Activated CD4-positive, alpha-beta T cell treated with anti-CD3 and anti-CD28 coated beads, Interleukin-2, amount 50 U/mL, for 1 hour (primary cell): ENCODE results near the gene SLC44A5.
"Not testable (repeated sequence)": the region's sequence is repeated elsewhere in the genome, so short reads cannot be mapped to it uniquely, and the experiment has no call there.

ENCODE experiments used
- DNase-seq: peaks from one replicate; pipeline ENCODE4 v3.0.0-alpha.2; 2020

The SLC44A5 gene

DNA sequence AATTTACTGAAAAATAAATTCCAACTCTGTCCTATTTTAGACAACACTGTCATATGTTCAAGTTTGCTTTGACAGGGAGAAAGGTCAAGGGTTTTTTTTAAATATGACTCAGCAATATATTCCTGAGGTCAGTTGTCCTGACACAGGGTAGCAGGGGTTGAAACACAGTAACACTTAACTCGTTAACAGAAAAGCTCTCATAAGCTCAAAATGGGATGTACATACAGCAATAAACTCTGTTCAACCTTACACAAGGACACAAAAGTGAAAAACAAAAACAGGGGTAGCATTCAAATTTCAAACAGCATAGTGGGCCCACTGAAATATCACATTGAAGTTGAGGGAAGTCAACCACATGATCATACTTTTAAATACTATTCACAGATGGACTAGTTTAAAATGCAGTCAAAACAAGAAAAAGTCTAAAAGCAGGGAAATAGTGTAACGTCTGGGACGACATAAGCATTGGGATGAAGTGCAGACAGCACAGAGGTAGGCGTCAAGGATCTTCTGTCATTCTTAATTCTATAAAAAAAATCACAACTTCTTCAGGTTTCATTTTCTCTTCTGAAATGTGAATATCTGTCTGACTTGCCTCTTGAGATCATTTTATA, 89.9 kb downstream of the SLC44A5 start:
- no peak for DNase-seq

DNA sequence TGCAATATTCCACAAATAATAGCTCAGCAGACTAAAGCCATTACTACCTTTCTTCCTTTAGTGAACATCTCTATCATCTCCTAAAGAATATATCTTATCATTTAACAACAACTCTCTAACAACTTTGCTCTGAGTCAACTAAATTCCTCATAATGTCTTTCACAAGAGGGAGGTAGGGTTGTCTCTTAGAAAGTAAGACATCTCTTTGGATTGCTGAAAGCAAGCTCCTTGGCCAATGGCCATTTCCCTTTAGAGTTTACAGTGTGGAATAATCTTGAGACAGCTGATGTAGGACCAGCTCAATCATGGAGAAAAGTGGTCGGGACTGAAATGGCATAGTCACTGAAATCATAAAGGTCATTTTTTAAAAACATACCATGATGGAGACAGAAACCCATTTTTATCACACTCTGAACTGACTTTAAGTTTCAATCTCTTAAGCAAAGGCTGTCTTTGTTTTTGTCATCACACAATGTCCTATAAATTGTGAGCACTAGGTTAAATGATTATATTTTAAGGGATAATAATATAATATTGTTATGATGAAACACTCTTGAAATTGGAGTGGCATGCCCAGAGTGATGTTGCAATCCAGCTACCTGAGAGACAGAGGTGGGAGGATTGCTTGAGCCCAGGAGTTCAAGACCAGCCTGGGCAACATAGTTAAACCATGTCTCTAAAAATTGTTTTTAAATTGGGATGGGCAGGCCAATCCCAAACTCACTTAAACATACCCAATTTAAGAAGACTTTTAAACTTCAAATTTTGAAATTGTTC, 91.1 kb downstream of the SLC44A5 start:
- no peak for DNase-seq

DNA sequence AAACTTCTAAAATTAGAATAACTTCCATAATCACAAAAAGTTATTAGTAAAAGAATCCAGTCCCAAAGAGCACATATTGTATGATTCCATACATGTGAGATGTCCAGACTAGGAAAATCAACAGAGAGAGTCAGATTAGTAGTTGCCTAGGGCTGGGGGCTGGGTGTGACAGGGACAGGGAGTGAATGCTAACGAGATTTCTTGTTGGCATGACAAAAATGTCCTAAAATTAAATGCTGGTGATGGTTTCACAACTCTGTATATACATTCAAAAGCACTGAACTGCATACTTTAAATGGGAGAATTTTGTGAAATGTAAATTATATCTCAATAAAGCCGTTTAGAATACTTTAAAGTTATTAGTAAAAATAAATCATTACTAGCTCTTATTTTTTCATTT, 92.2 kb downstream of the SLC44A5 start:
- no peak for DNase-seq

- no peak for DNase-seq
Measured at GRCh38 chr1:75514270-75514669, 96.6 kb downstream of the SLC44A5 start.

DNA sequence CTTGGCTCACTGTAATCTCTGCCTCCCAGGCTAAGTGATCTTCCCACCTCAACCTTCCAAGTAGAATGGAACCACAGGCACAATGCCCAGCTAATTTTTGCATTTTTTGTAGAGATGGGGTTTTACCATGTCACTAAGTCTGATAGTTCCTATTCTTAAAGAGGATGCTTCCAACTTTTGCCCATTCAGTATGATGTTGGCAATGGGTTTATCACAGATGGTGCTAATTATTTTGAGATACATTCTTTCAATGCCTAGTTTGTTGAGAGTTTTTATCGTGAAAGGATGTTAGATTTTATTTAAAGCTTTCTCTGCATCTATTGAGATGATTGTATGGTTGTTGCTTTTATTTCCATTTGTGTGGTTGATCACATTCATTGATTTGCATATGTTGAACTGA, 103.9 kb downstream of the SLC44A5 start:
- DNase-seq = no peak

DNA sequence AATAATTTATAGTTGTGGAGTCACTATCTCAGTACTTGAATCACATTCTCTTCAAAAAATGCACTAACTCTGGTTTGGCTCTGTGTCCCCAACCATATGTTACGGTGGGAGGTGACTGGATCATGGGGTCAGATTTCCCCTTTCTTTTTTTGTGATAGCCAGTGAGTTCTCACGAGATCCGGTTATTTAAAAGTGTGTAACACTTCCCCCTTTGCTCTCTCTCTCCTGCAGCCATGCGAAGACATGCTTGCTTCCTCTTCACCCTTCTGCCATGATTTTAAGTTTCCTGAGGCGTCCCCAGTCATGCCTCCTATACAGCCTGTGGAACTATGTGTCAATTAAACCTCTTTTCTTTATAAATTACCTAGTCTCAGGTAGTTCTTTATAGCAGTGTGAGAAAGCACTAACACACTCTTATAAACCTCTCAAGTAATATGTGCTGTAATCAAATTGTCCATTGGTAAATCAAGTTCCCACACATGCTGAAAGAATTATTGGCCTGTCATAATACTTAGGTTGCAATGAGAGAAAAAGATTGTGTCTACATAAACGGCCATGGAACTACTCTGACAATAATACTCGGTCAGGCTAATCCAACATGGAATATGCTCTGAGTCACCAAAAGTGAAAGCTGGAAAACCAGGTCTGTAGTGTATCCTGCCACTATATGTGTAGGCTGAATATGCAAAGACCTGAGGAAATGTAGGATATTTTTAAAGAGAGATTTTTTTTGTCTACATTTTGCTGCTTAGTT, 107.5 kb downstream of the SLC44A5 start:
- no peak for DNase-seq

DNA sequence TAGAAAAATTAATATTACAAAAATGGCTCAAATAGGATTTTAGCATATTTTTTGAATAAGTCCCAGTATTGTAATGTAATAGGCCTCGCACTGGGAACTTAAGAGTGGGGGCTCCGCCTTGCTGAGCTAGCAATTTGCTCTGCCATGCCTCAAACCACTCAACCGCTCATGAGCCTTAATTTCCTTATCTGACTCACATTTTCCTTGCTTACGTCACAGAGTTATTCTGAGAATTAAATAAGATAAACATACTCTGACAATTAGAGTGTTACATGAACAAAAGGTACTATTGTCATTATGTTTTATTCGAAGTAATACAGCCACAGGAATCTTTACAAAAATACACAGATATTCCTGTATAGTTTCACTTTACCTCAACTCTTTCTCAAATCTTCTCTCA, 108.1 kb downstream of the SLC44A5 start:
- no peak for DNase-seq

DNA sequence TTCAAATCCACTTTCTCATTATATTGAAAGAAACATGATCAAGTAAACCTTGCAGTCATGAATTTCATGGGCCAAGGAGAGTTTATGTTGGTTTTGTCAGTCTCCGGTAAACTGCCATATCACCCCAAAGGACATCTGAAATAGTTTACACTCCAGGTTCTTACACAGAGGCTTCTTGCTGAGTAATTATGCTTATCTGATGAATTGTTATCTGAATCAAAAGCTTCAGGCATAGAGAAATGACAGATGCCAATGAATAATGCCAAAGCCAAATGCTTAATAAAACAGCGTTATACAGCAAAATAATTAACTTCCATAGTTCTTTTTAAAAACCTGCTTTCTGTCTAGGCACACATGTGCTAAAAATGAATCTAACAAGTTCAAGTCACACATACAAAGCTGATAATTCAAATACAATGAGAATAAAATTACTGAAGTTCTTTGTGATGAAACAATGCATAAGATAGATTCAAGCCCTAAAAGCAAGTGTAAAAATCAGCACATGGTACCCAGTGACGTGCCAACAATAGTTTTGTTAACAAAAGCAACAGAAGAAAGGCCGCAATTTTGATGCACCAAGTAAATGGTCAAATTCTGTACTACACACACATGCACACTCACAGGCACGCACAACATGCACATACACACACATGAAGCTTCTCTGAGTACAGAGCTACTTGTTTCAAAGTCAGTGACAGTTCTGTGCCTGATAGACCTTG, 109.2 kb downstream of the SLC44A5 start:
- no peak for DNase-seq

GRCh38 chr1:75492011-75492410, 118.9 kb downstream of the SLC44A5 start:
- DNase-seq = no peak

DNA sequence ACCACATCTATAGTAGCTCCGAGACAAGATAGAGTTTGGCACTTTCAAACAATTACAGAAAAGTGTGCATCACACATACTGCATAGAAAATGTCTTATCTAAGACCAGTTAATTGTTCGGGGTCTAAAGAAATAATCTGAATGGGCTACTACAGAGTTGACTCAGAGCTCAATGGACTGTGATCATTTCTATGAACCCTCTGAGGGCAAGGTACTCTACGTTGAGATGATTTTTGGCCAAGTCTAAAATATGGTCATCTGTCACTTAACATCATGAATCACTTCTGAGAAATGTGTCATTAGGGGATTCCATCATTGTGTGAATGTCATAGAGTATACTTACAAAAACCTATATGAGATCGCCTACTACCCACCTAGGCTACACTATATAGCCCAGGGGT, 123.5 kb downstream of the SLC44A5 start:
- DNase-seq = no peak

DNA sequence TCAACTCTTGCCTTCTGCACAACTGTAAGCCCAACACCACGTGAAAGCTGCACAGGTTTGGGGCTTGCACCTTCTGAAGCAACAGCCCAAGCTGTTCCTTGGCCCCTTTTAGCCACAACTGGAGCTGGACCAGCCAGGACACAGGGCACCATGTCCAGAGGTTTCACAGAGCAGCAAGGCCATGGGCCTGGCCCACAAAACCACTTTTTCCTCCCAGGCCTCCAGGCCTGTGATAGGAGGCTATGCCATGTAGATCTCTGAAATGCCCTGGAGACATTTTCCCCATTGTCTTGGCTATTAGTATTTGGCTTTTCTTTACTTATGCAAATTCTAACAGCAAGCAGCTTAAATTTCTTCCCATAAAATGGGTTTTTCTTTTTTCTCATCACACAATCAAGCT, 126.1 kb downstream of the SLC44A5 start:
- no peak for DNase-seq

- DNase-seq = no peak
Measured at GRCh38 chr1:75482951-75483350, 128.0 kb downstream of the SLC44A5 start.

DNA sequence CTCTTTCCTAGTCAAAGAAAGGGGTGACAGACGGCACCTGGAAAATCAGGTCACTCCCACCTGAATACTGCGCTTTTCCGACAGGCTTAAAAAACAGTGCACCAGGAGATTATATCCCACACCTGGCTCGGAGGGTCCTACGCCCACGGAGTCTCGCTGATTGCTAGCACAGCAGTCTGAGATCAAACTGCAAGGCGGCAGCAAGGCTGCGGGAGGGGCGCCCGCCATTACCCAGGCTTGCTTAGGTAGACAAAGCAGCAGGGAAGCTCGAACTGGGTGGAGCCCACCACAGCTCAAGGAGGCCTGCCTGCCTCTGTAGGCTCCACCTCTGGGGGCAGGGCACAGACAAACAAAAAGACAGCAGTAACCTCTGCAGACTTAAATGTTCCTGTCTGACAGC, 134.4 kb downstream of the SLC44A5 start:
- DNase-seq = not testable (repeated sequence)

DNA sequence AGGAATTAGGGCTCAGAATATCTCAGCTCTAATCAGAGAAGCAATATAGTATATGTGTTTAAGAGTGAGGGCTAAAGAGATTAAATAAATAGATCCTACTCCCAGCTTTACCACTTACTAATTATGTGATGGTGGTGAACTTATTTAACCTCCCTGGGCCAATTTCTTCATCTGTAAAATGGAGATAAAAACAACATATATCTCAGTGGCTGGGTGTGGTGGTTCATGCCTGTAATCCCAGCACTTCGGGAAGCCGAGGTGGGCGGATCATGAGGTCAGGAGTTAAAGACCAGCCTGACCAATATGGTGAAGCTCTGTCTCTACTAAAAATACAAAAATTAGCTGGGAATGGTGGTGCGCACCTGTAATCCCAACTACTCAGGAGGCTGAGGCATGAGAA, 135.2 kb downstream of the SLC44A5 start:
- DNase-seq = no peak

DNA sequence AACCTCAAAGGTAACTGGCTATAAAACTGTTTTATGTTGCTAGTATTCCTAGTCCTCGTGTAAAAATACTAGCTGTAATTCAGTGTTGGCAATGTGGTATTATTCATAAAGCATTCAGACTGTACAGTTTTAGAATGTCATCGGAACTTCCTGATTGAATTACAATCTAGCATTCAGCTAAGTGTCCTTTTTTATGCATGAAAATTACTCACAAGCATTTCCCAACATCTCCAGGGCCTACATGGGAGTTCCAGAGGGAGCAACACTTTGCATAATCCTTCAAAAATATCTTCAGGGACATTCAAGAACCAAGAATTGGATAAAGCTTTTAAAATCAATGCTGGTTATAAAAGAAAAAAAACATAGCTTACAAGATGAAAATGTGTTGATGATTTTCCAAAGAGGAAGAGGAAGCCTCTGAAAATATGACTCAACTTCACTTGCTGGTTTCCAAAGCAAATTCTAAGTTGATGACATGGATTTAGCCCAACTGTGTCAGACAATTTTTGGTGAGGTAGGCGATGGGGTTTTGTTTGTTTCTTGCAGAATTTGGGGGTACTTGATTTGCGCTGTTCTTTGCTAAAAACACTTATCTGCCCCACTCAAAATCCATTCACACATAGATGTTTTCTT, 137.8 kb downstream of the SLC44A5 start:
- DNase-seq = no peak

GRCh38 chr1:75472089-75472970, 138.6 kb downstream of the SLC44A5 start:
- DNase-seq = no peak

- no peak for DNase-seq
Measured at GRCh38 chr1:75471252-75471651, 139.7 kb downstream of the SLC44A5 start.

GRCh38 chr1:75470448-75470847, 140.5 kb downstream of the SLC44A5 start:
- DNase-seq = no peak

DNA sequence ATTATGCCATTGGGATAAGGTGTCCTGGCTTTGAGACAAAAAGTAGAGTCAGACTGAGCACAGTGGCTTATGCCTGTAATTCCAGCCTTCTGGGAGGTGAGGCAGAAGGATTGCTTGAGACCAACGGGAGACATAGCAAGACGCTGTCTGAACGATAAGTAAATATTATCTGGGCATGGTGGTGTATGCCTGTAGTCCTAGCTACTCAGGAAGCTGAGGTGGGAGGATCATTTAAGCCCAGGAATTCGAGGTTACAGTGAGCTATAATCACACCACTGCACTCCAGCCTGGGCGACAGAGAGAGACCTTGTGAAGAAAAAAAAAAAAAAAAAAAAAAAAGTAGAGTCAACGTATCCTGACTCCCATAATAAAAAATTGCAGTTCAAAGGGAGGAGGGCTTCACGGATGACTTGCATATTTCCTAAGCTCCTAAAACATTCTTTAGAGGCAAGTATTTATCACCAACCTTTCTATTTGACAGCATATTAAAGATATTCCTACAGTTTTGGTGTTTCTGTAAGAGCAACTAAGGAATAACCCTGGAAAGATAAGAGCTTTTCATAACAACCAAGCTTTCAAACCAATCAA, 141.2 kb downstream of the SLC44A5 start:
- no peak for DNase-seq

GRCh38 chr1:75461808-75462325, 149.0 kb downstream of the SLC44A5 start:
- DNase-seq = no peak

DNA sequence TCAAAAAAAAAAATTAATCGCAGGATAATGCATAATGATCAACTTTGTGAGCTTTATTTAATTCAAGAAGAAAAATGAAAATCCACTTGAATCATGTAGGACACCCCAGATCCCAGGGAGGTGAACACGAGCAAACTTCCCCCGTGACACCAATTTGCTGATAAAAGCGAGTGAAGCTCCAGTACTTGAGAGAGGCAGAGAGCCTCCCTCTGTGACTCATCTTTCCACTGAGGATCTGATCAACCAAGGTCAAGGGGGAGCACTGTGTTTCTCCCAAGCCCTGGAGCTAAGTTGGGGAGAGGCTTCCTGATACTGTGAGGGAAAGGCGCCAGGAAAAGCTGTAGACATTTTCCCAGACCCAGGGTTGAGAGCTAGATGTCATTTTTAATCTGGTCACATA, 160.9 kb downstream of the SLC44A5 start:
- no peak for DNase-seq
